Heart left ventricle (tissue), 16 donors: Measurements from ENCODE around the gene TMC4. TPM values are rescaled to one million over a fixed set of nuclear protein-coding genes. Genes with fewer than 3 reads are reported as not detected.
"Not testable (repeated sequence)": the region's sequence is repeated elsewhere in the genome, so short reads cannot be mapped to it uniquely, and the experiment has no call there.

Experiments
- ATAC-seq, 4 donors: fragments of 200-7000 bp; cut with Tn5 transposase; one replicate each; pipeline ENCODE4 v1.9.1; 2020 to 2022; ENCODE audit warnings: moderate library complexity in 4 of 4, mild to moderate bottlenecking in 3 of 4, moderate number of reproducible peaks in 1 of 4
- DNase-seq, 5 donors: peaks; one replicate each; pipeline ENCODE4 v3.0.0-alpha.2; 2020
- H3K27ac ChIP-seq, 12 donors: fragments of 200-600 bp; sonication (generic) in 4 of 12; one replicate each; pipeline versions ENCODE4 v1.5.0 to v1.8.0; 2016 to 2022; ENCODE audit warnings: mild to moderate bottlenecking in 2 of 12
- H3K27me3 ChIP-seq, 9 donors: fragments of 200-600 bp; sonication (generic) in 2 of 9; one replicate each; pipeline versions ENCODE4 v1.5.1 to v1.8.0; 2016 to 2022; ENCODE audit warnings: mild to moderate bottlenecking in 3 of 9
- H3K36me3 ChIP-seq, 9 donors: fragments of 200-600 bp; sonication (generic) in 2 of 9; one replicate each; pipeline versions ENCODE4 v1.5.0 to v1.8.0; 2018 to 2022; ENCODE audit warnings: mild to moderate bottlenecking in 2 of 9
- H3K4me1 ChIP-seq, 12 donors: fragments of 200-600 bp; sonication (generic) in 4 of 12; one replicate each; pipeline versions ENCODE4 v1.5.0 to v1.8.0; 2016 to 2022; ENCODE audit warnings: mild to moderate bottlenecking in 3 of 12
- H3K4me3 ChIP-seq, 12 donors: fragments of 200-600 bp; sonication (generic) in 4 of 12; one replicate each; pipeline versions ENCODE4 v1.5.0 to v1.8.0; 2017 to 2022; ENCODE audit warnings: mild to moderate bottlenecking in 9 of 12, moderate library complexity in 4 of 12
- H3K9me3 ChIP-seq, 12 donors: fragments of 200-600 bp; sonication (generic) in 4 of 12; one replicate each; pipeline versions ENCODE4 v1.5.0 to v1.8.0; 2016 to 2022; ENCODE audit warnings: mild to moderate bottlenecking in 1 of 12
- CTCF ChIP-seq, 12 donors: fragments of 200-600 bp; sonication (generic) in 4 of 12; IDR thresholded peaks; one replicate each; pipeline versions ENCODE4 v1.5.0 to v1.8.0; 2018 to 2022; ENCODE audit warnings: antibody characterized with exemption in 12 of 12, mild to moderate bottlenecking in 5 of 12
- POLR2A ChIP-seq, 2 donors: fragments of 450-650 bp; IDR thresholded peaks; one replicate each; pipeline ENCODE4 v1.6.1; 2017; ENCODE audit warnings: antibody characterized with exemption in 2 of 2, mild to moderate bottlenecking in 2 of 2, moderate library complexity in 2 of 2
- WGBS, 4 donors: extraction: QIAGEN DNeasy Blood & Tissue Kit in 2 of 4; methylation state at CpG; one replicate each; pipeline versions ENCODE4 v1.1.5 to v1.1.7; 2013 to 2018; 5-methylcytosine and 5-hydroxymethylcytosine counted together
- intact Hi-C, 10 donors: fragments of 100-400 bp; cut with DNase I; formaldehyde crosslinking; loops; one replicate each; pipeline versions ENCODE4 v1.11.1 to v1.14.2; 2022
- polyA plus RNA-seq, 2 donors: library from polyadenylated mRNA; stranded (reverse); fragments of 200-250 nt; gene quantifications; one replicate each; pipeline ENCODE4 v1.2.3, GENCODE V29; 2013
- total RNA-seq, 9 donors: library from RNA; depleted of rRNA in 2 of 9; stranded (reverse); fragments of >200 nt in 2 of 9; fragmentation: NEBNext Ultra II Directional in 3 of 9; extraction: Animal tissue kit (Norgen Biotek cat#: 25700) in 3 of 9; gene quantifications; one replicate each; pipeline versions ENCODE4 v1.1.0 to v1.2.4, GENCODE V29; 2016 to 2023
- donor health status: ischemic (EF 13 %, LVEDD 7.1; RV severe dilation, severe dysfunction).
- donor health status: healthy with polysubstance abuse.
- donor health status: DM: no; HTN: yes; CAD: no.
- donor health status: DM: no; HTN: no; CAD: no.
- donor health status: ischemic (EF 25% LVEDD 6.9; RV normal size, moderate dysfunction).
- donor health status: ischemic (EF 25% LVEDD 5.7; RV mildly dilated, moderate dysfunction).
- donor health status: healthy.
- donor health status: DM: yes; HTN: yes; CAD: no.
- donor health status: ischemic (EF 35%, LVEDD 5.7; RV mildly dilated, moderate dysfunction).
- donor health status: nonischemic (EF 11% LVEDD 7.7; RV severe dilation, severe dysfunction).
- donor health status: DM: yes; HTN: yes; CAD: no.
- donor health status: PGD.
- donor health status: ischemic (EF 29% LVEDD 5.4; RV normal size, mild dysfunction).
- donor health status: nonischemic (EF 23%, LVEDD 6.1; RV moderate dilation, normal function).

TMC4 gene
- total and polyA plus RNA-seq, 11 donors, result 0.58 to 4.5 (median 2.1) TPM; not detected in 1

- Histone ChIP-seq H3K9me3 (no peaks in the 10 kb centered on the region), H3K27ac (no peak overlapping the region), H3K27me3 (no peaks in the 10 kb centered on the region), H3K4me3 (no peak overlapping the region), H3K4me1 (no peaks in the 10 kb centered on the region), H3K36me3 (peaks cover 0 to 35% (median 6%) of the 10 kb centered on the region in 9 donors)
- TF ChIP-seq CTCF (IDR thresholded peaks at IDR 0.05) (no peak), POLR2A (IDR thresholded peaks at IDR 0.05) (no peak)
- intact Hi-C loops, result no loop called here
- DNase-seq (no peak), ATAC-seq (peak; percentile 66 to 84 (median 74))
- 69 to 87% (median 74%) methylated on average over 17 to 23 of the region's 23 CpGs for WGBS, 4 donors
Observed at GRCh38 chr19:54178581-54179261, 5.8 kb upstream of the TMC4 start.

- Histone ChIP-seq H3K27me3 (peaks cover 0 to 10% (median 0%) of the 10 kb centered on the region in 9 donors), H3K4me3 (no peak overlapping the region), H3K27ac (no peak overlapping the region), H3K4me1 (peaks cover 0 to 11% (median 0%) of the 10 kb centered on the region in 12 donors), H3K36me3 (peaks cover 0 to 17% (median 0%) of the 10 kb centered on the region in 9 donors), H3K9me3 (no peaks in the 10 kb centered on the region)
- no peak for TF ChIP-seq POLR2A (IDR thresholded peaks at IDR 0.05)
- no peak for TF ChIP-seq CTCF (IDR thresholded peaks at IDR 0.05)
- DNase-seq (no peak), ATAC-seq (peak in 1 of 4 donors; percentile 8)
- intact Hi-C loops, result loop anchor here in 1 of 10 donors (5.0 kb wide), 1 partner anchor 58 kb away; no protein-coding TSS in a partner anchor
- WGBS, 4 donors, result 55 to 73% (median 69%) methylated on average over 10 to 25 of the region's 25 CpGs
Observed at GRCh38 chr19:54173951-54174834, 1.2 kb upstream of the TMC4 start.

- Histone ChIP-seq H3K27me3 (peaks cover 0 to 10% (median 0%) of the 10 kb centered on the region in 9 donors), H3K4me3 (peak overlapping the region in 4 of 12 donors; percentile 38 to 51 (median 44)), H3K4me1 (peaks cover 0 to 13% (median 1%) of the 10 kb centered on the region in 12 donors), H3K9me3 (no peaks in the 10 kb centered on the region), H3K36me3 (peaks cover 0 to 11% (median 0%) of the 10 kb centered on the region in 9 donors), H3K27ac (peak overlapping the region in 3 of 12 donors; percentile 67 to 78 (median 75))
- DNase-seq (no peak), ATAC-seq (no peak)
- intact Hi-C loops, result loop anchor here in 1 of 10 donors (5.0 kb wide), 1 partner anchor 59 kb away; no protein-coding TSS in a partner anchor
- TF ChIP-seq POLR2A (IDR thresholded peaks at IDR 0.05), result no peak
- TF ChIP-seq CTCF (IDR thresholded peaks at IDR 0.05), result no peak
- 35 to 48% (median 44%) methylated on average over 10 to 15 of the region's 15 CpGs for WGBS, 4 donors
Observed at GRCh38 chr19:54173359-54173699, 369 bp upstream of the TMC4 start.

GRCh38 chr19:54171736-54172431 is 1.1 kb downstream of the TMC4 start:
- H3K4me3 ChIP-seq, result peak overlapping the region in 5 of 12 donors; percentile 5 to 38 (median 34)
- peak overlapping the region in 5 of 12 donors; percentile 23 to 78 (median 65) for H3K27ac ChIP-seq
- H3K4me1 ChIP-seq, result peaks cover 0 to 17% (median 2%) of the 10 kb centered on the region in 12 donors
- ATAC-seq, H3K36me3 ChIP-seq, DNase-seq, H3K9me3 ChIP-seq: not testable (repeated sequence)
- H3K27me3 ChIP-seq, result peaks cover 0 to 13% (median 0%) of the 10 kb centered on the region in 9 donors
- intact Hi-C loops, result loop anchor here in 2 of 10 donors (2.0 to 5.0 kb wide), 2 partner anchors 59 to 60 kb away; no protein-coding TSS in a partner anchor
- WGBS, 4 donors, result 71 to 80% (median 73%) methylated on average over 14 to 20 of the region's 23 CpGs
